Tibial nerve (tissue), 4 donors: ENCODE measurements around the gene UACA.
"Not testable (repeated sequence)": the region's sequence is repeated elsewhere in the genome, so short reads cannot be mapped to it uniquely, and the experiment has no call there.

Source experiments
- CTCF ChIP-seq, 5 experiments: fragments of 200-600 bp in 3 of 5; fragments of 450-650 bp in 2 of 5; sonication (generic) in 3 of 5; IDR thresholded peaks; one replicate each; pipeline ENCODE4 v1.5.1; 2016 to 2019; ENCODE audit warnings: antibody characterized with exemption in 5 of 5, mild to moderate bottlenecking in 3 of 5, moderate library complexity in 2 of 5
- EP300 ChIP-seq, 2 donors: sonication (generic); formaldehyde crosslinking; IDR thresholded peaks; one replicate each; pipeline ENCODE4 v1.6.1; 2017; ENCODE audit warnings: antibody characterized with exemption in 2 of 2, mild to moderate bottlenecking in 1 of 2
- POLR2A ChIP-seq, 2 donors: fragments of 450-650 bp; IDR thresholded peaks; one replicate each; pipeline ENCODE4 v1.6.1; 2017; ENCODE audit warnings: antibody characterized with exemption in 2 of 2, mild to moderate bottlenecking in 2 of 2, moderate library complexity in 2 of 2

- TF ChIP-seq CTCF, POLR2A, EP300 (IDR thresholded peaks at IDR 0.05): not testable (repeated sequence)
These were observed 41.0 kb upstream of the UACA start for GRCh38 chr15:70804388-70804787.
